ENCODE data around the gene HOXD13. TPM values are rescaled to one million over a fixed set of nuclear protein-coding genes. Genes with fewer than 3 reads are reported as not detected.

The HOXD13 gene
- total and polyA plus RNA-seq, 2 of the 8 experiments (the other 6 are each of a cell fraction or from before 2014, with no cell fraction given) = not detected

GRCh38 chr2:176088048-176088936 lies 4.2 kb upstream of the HOXD13 start (continued):
- TF ChIP-seq, protein P1, sequence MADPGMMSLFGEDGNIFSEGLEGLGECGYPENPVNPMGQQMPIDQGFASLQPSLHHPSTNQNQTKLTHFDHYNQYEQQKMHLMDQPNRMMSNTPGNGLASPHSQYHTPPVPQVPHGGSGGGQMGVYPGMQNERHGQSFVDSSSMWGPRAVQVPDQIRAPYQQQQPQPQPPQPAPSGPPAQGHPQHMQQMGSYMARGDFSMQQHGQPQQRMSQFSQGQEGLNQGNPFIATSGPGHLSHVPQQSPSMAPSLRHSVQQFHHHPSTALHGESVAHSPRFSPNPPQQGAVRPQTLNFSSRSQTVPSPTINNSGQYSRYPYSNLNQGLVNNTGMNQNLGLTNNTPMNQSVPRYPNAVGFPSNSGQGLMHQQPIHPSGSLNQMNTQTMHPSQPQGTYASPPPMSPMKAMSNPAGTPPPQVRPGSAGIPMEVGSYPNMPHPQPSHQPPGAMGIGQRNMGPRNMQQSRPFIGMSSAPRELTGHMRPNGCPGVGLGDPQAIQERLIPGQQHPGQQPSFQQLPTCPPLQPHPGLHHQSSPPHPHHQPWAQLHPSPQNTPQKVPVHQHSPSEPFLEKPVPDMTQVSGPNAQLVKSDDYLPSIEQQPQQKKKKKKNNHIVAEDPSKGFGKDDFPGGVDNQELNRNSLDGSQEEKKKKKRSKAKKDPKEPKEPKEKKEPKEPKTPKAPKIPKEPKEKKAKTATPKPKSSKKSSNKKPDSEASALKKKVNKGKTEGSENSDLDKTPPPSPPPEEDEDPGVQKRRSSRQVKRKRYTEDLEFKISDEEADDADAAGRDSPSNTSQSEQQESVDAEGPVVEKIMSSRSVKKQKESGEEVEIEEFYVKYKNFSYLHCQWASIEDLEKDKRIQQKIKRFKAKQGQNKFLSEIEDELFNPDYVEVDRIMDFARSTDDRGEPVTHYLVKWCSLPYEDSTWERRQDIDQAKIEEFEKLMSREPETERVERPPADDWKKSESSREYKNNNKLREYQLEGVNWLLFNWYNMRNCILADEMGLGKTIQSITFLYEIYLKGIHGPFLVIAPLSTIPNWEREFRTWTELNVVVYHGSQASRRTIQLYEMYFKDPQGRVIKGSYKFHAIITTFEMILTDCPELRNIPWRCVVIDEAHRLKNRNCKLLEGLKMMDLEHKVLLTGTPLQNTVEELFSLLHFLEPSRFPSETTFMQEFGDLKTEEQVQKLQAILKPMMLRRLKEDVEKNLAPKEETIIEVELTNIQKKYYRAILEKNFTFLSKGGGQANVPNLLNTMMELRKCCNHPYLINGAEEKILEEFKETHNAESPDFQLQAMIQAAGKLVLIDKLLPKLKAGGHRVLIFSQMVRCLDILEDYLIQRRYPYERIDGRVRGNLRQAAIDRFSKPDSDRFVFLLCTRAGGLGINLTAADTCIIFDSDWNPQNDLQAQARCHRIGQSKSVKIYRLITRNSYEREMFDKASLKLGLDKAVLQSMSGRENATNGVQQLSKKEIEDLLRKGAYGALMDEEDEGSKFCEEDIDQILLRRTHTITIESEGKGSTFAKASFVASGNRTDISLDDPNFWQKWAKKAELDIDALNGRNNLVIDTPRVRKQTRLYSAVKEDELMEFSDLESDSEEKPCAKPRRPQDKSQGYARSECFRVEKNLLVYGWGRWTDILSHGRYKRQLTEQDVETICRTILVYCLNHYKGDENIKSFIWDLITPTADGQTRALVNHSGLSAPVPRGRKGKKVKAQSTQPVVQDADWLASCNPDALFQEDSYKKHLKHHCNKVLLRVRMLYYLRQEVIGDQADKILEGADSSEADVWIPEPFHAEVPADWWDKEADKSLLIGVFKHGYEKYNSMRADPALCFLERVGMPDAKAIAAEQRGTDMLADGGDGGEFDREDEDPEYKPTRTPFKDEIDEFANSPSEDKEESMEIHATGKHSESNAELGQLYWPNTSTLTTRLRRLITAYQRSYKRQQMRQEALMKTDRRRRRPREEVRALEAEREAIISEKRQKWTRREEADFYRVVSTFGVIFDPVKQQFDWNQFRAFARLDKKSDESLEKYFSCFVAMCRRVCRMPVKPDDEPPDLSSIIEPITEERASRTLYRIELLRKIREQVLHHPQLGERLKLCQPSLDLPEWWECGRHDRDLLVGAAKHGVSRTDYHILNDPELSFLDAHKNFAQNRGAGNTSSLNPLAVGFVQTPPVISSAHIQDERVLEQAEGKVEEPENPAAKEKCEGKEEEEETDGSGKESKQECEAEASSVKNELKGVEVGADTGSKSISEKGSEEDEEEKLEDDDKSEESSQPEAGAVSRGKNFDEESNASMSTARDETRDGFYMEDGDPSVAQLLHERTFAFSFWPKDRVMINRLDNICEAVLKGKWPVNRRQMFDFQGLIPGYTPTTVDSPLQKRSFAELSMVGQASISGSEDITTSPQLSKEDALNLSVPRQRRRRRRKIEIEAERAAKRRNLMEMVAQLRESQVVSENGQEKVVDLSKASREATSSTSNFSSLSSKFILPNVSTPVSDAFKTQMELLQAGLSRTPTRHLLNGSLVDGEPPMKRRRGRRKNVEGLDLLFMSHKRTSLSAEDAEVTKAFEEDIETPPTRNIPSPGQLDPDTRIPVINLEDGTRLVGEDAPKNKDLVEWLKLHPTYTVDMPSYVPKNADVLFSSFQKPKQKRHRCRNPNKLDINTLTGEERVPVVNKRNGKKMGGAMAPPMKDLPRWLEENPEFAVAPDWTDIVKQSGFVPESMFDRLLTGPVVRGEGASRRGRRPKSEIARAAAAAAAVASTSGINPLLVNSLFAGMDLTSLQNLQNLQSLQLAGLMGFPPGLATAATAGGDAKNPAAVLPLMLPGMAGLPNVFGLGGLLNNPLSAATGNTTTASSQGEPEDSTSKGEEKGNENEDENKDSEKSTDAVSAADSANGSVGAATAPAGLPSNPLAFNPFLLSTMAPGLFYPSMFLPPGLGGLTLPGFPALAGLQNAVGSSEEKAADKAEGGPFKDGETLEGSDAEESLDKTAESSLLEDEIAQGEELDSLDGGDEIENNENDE (IDR thresholded peaks at IDR 0.05; ENCODE audit: insufficient replicate concordance, low read length) = peak; percentile 46
- TF ChIP-seq SIN3A (conservative IDR thresholded peaks at IDR 0.05 in 1 of 2, IDR thresholded peaks at IDR 0.05 in 1 of 2; ENCODE audit: low read depth in 1 of 2, low read length in 2 of 2) (no peak; a peak in 1 of 4 replicates), POU5F1 (IDR thresholded peaks at IDR 0.05; ENCODE audit: low read depth, low read length) (no peak), HDAC6 (IDR thresholded peaks at IDR 0.05; ENCODE audit: low read depth, low read length) (no peak), KDM5A (IDR thresholded peaks at IDR 0.05; ENCODE audit: low read length) (no peak), KDM4A (IDR thresholded peaks at IDR 0.05; ENCODE audit: low read depth, low read length, severe bottlenecking) (peak; percentile 33), CEBPB (IDR thresholded peaks at IDR 0.05; ENCODE audit: low read depth, low read length) (no peak; the same call in 1 of the 2 replicates), CTBP2 (IDR thresholded peaks at IDR 0.05; ENCODE audit: borderline replicate concordance, insufficient read depth, insufficient read length, low read length) (peak; percentile 100), GTF2F1 (IDR thresholded peaks at IDR 0.05; ENCODE audit: borderline replicate concordance, low read depth, low read length) (no peak)

Measured in H1 (cell line).